Measurements from ENCODE around the gene SLIT3. TPM values are rescaled to one million over a fixed set of nuclear protein-coding genes. Genes with fewer than 3 reads are reported as not detected.

Gene SLIT3
- polyA plus RNA-seq, 4 donors, result 44.8 to 57.0 (median 49.6) TPM

- DNase-seq (ENCODE audit: low read depth in 4 of 4, low spot score in 2 of 4), result no peak
Measured at GRCh38 chr5:168908207-168908606, 392.7 kb downstream of the SLIT3 start.

DNA sequence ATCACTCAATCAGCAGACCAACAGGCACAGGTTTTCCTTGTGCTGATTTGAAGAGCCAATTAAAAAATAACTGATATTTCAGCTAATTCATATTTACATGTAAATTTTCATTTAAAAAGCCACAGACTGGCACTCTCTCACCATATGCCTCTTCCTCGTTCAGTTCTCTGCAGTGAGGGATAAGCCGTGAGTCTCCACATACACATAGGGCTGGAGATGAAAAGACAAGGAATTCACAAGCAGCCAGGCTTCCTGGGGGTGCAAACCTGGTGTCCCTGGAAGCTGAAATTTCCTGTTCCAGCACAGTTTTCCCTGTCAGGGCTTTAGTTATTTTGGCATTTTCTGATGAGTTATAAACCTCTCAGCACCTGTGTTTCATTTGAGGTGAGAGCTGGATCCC is 397.9 kb downstream of the SLIT3 start:
- no peak for DNase-seq (ENCODE audit: low read depth in 4 of 4, low spot score in 2 of 4)

GRCh38 chr5:168899673-168900072 is 401.3 kb downstream of the SLIT3 start:
- no peak for DNase-seq (ENCODE audit: low read depth in 4 of 4, low spot score in 2 of 4)

- DNase-seq (ENCODE audit: low read depth in 4 of 4, low spot score in 2 of 4), result no peak
Measured at GRCh38 chr5:168899264-168899663, 401.7 kb downstream of the SLIT3 start.

GRCh38 chr5:168898247-168898911 is 402.6 kb downstream of the SLIT3 start:
- no peak for DNase-seq (ENCODE audit: low read depth in 4 of 4, low spot score in 2 of 4)

DNA sequence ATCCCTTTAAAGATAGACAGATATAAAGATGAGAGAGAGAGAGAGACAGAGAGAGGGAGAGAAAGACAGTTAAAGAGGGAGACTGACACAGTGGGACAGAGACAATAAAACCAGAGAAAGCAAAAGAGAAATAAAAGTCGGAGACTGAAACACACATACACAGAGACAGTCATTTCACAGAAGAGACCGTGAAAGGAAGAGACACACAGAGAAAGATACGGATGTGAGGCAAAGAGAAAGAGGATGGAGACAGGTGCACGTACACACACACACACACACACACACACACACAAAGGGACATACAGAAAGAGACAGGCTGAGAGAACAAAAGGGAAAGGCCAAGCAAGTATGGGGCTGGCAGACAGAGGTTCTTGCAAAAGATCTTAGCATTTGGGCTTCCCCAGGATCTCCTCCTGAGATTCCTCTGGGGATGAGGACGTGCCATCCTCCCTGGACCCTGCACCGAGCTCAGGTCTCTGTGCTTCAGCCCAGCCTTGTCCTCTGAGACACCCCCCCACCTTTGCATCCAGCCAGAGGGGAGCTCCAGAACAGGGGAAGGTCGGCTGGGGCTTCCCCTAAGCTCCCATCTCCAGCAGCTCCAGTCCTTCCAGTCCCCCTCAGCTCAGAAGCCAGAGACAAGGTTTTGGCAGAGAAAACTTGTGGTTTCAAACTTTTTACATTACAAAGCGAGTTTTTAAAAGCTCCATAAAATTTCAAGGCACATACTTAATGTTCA is 403.4 kb downstream of the SLIT3 start:
- no peak for DNase-seq (ENCODE audit: low read depth in 4 of 4, low spot score in 2 of 4)

GRCh38 chr5:168895295-168896071 is 405.5 kb downstream of the SLIT3 start:
- no peak for DNase-seq (ENCODE audit: low read depth in 4 of 4, low spot score in 2 of 4)

DNA sequence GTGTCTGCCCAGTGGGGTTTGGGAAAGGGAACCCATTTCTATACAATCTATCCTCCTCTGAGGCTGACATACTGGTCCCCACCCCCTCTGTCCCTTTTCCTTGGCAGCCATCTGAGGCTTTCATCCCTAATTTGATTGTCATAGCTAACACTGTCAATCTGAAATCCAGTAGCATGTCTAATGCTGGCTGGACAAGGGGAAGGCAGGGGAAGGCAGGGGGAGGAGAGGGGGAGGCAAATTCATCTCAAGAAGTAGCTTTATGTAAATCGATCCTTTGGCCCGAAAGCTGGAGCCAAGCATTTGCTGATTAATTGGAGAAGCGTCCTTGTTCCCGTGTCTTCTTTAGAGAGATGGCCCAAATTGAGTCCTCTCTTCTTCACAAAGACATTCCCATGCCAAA is 407.7 kb downstream of the SLIT3 start:
- DNase-seq (ENCODE audit: low read depth in 4 of 4, low spot score in 2 of 4), result no peak

DNA sequence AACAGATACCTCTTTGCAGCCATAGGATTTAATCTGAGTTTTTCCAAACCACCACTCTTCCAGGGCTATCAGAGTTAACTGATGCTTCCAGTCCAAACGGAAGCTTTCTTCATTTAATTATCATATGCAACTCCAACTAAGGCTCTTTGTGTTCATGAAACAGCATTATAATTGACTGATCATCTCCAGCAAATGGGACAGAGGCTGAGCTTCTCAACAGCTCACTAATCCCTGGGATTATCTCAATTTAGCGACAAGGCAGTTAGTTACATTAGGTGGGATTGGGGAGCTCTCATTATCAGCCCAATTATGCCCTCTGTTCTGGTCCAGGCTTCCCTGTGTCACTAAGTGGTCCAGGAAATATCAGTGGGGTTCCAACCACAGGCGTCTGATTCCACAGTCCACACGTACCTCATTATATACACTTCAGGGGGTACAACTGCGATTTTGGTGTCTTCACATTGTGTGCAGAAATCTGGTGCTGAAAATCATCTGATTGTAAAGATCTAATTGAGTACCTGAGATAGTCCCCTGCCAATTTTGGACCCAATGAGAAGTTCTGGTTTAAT is 408.2 kb downstream of the SLIT3 start:
- DNase-seq (ENCODE audit: low read depth in 4 of 4, low spot score in 2 of 4), result no peak

GRCh38 chr5:168890816-168891812 is 409.8 kb downstream of the SLIT3 start:
- DNase-seq (ENCODE audit: low read depth in 4 of 4, low spot score in 2 of 4), result no peak

GRCh38 chr5:168889039-168889438 is 411.9 kb downstream of the SLIT3 start:
- no peak for DNase-seq (ENCODE audit: low read depth in 4 of 4, low spot score in 2 of 4)

- no peak for DNase-seq (ENCODE audit: low read depth in 4 of 4, low spot score in 2 of 4)
Measured at GRCh38 chr5:168887931-168888330, 413.0 kb downstream of the SLIT3 start.

- no peak for DNase-seq (ENCODE audit: low read depth in 4 of 4, low spot score in 2 of 4)
Measured at GRCh38 chr5:168886157-168886556, 414.8 kb downstream of the SLIT3 start.

GRCh38 chr5:168885324-168886120 is 415.4 kb downstream of the SLIT3 start:
- no peak for DNase-seq (ENCODE audit: low read depth in 4 of 4, low spot score in 2 of 4)

DNA sequence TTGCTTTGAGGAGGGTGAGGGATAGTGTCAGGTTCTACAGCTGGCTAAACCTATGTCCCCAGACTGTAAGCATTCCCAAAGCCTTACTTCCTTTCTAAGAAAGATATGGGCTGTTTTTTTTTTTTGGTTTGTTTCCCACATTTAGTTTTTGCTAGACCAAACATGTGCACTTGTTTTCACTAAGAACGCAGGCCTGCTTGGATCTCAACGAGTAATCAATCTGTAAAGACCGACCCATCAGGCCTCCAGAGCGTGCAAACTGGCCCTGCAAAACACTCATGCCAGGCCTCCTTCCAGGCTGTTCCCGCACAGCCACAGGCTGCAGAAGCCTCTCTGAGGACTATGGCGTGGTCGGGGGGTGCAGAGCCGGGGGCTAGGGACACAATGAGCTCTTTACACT is 416.9 kb downstream of the SLIT3 start:
- DNase-seq (ENCODE audit: low read depth in 4 of 4, low spot score in 2 of 4), result no peak

DNA sequence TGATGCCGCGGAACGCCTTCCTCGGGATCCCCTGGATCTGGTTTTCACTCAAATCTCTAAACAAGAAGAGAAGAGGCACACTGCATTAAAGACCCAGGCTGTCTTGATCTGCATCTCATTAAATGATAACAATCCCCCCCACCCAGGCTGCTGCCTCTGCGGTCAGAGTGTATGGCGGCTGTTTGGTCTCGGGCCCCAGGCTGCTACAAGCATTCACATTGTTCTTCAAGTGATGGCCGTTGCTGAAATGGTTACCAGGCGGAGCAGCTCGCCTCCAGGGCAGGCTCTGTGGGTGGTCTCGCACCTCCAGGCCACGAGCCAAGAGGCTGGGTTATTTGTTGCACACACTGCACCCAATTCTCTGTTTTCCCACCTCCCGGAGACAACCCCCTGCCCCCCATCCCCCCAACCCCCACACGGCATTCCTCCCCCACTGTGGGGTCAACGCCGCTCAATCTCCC is 417.6 kb downstream of the SLIT3 start:
- DNase-seq (ENCODE audit: low read depth in 4 of 4, low spot score in 2 of 4), result no peak

DNA sequence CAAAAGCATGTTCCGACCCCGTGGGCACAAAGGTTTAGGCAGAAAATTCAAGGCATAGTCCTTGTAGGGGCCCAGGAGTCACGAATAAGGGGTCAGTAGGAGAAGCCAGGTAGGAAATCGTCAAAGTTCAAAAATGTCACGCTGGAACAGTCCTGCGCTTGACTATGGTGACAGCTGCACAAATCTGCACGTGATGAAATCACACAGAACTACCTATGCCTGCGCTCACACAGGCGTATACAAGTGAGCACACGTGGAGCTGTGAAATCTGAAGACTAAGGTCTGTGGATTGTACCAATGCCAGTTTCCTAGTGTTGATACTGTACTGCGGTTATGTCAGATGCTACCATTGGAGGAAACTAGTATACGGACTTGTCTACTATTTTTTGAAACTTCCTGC is 418.7 kb downstream of the SLIT3 start:
- DNase-seq (ENCODE audit: low read depth in 4 of 4, low spot score in 2 of 4), result no peak

- DNase-seq (ENCODE audit: low read depth in 4 of 4, low spot score in 2 of 4), result no peak
Measured at GRCh38 chr5:168881427-168882149, 419.4 kb downstream of the SLIT3 start.
